Measurements from ENCODE around the gene SCGB3A1. TPM values are rescaled to one million over a fixed set of nuclear protein-coding genes. Genes with fewer than 3 reads are reported as not detected.

Gene SCGB3A1
- total and polyA plus RNA-seq, 12 donors: 1.2 to 10.4 (median 1.6) TPM; not detected in 4

- TF ChIP-seq POLR2A (IDR thresholded peaks at IDR 0.05) (no peak), CTCF (IDR thresholded peaks at IDR 0.05) (no peak)
- intact Hi-C loops (cut with DNase I): no loop called here
- Histone ChIP-seq H3K4me1 (replicated peaks in 1 of 2) (no peaks in the 10 kb centered on the region), H3K27ac (peak overlapping the region in 1 of 5 donors; percentile 34), H3K27me3 (peaks cover 8% of the 10 kb centered on the region), H3K36me3 (replicated peaks in 1 of 2) (no peaks in the 10 kb centered on the region), H3K4me3 (no peak overlapping the region), H3K9me3 (replicated peaks in 1 of 3) (no peaks in the 10 kb centered on the region)
- 67 to 93% (median 87%) methylated on average over 12 to 15 of the region's 15 CpGs for WGBS, 4 donors
- DNase-seq: no peak
Observed at GRCh38 chr5:180623844-180624243, 32.5 kb upstream of the SCGB3A1 start.

- Histone ChIP-seq H3K9me3 (replicated peaks in 1 of 3) (no peaks in the 10 kb centered on the region), H3K4me1 (replicated peaks in 1 of 2) (no peaks in the 10 kb centered on the region), H3K4me3 (no peak overlapping the region), H3K27me3 (peaks cover 8% of the 10 kb centered on the region), H3K27ac (peak overlapping the region in 1 of 5 donors; percentile 34), H3K36me3 (replicated peaks in 1 of 2) (no peaks in the 10 kb centered on the region)
- peak in 1 of 7 donors; percentile 7 for DNase-seq
- WGBS, 4 donors: 61 to 85% (median 78%) methylated on average over 6 to 10 of the region's 10 CpGs
- intact Hi-C loops (cut with DNase I): no loop called here
- TF ChIP-seq CTCF (IDR thresholded peaks at IDR 0.05): no peak
Observed at GRCh38 chr5:180623411-180623834, 32.1 kb upstream of the SCGB3A1 start.

- Histone ChIP-seq H3K27ac (peak overlapping the region in 1 of 5 donors; percentile 40), H3K27me3 (peaks cover 8% of the 10 kb centered on the region), H3K9me3 (replicated peaks in 1 of 3) (no peaks in the 10 kb centered on the region), H3K36me3 (replicated peaks in 1 of 2) (no peaks in the 10 kb centered on the region), H3K4me3 (no peak overlapping the region), H3K4me1 (replicated peaks in 1 of 2) (no peaks in the 10 kb centered on the region)
- WGBS, 4 donors: 80 to 95% (median 90%) methylated on average over 3 to 6 of the region's 6 CpGs
- DNase-seq: no peak
- intact Hi-C loops (cut with DNase I): no loop called here
- TF ChIP-seq POLR2A (IDR thresholded peaks at IDR 0.05) (no peak), CTCF (IDR thresholded peaks at IDR 0.05) (no peak)
Observed at GRCh38 chr5:180622910-180623309, 31.6 kb upstream of the SCGB3A1 start.

- Histone ChIP-seq H3K36me3 (replicated peaks in 1 of 2) (no peaks in the 10 kb centered on the region), H3K4me1 (replicated peaks in 1 of 2) (no peaks in the 10 kb centered on the region), H3K27me3 (peaks cover 8% of the 10 kb centered on the region), H3K9me3 (replicated peaks in 1 of 3) (no peaks in the 10 kb centered on the region), H3K27ac (no peak overlapping the region), H3K4me3 (no peak overlapping the region)
- 81 to 88% (median 87%) methylated on average over 23 to 32 of the region's 32 CpGs for WGBS, 4 donors
- no peak for DNase-seq
- no peak for TF ChIP-seq POLR2A (IDR thresholded peaks at IDR 0.05)
- no peak for TF ChIP-seq CTCF (IDR thresholded peaks at IDR 0.05)
- intact Hi-C loops (cut with DNase I): no loop called here
Observed at GRCh38 chr5:180621311-180621710, 30.0 kb upstream of the SCGB3A1 start.
